Thyroid gland (tissue), 4 donors: Measurements from ENCODE around the gene PPIL6.

Source experiments
- CTCF ChIP-seq, 6 experiments: fragments of 200-600 bp in 3 of 6; fragments of 450-650 bp in 3 of 6; sonication (generic) in 3 of 6; IDR thresholded peaks; one replicate each; pipeline ENCODE4 v1.5.1; 2016 to 2019; ENCODE audit warnings: antibody characterized with exemption in 6 of 6, mild to moderate bottlenecking in 2 of 6, inconsistent platforms in 1 of 6, moderate library complexity in 1 of 6
- POLR2A ChIP-seq, 2 donors: fragments of 450-650 bp; IDR thresholded peaks; one replicate each; pipeline ENCODE4 v1.6.1; 2017; ENCODE audit warnings: antibody characterized with exemption in 2 of 2, mild to moderate bottlenecking in 2 of 2, moderate library complexity in 1 of 2

- TF ChIP-seq CTCF (IDR thresholded peaks at IDR 0.05) (no peak), POLR2A (IDR thresholded peaks at IDR 0.05) (no peak)
Measured at GRCh38 chr6:109358204-109358603, 82.2 kb downstream of the PPIL6 start.
